ENCODE results near the gene MPHOSPH9.

DNA sequence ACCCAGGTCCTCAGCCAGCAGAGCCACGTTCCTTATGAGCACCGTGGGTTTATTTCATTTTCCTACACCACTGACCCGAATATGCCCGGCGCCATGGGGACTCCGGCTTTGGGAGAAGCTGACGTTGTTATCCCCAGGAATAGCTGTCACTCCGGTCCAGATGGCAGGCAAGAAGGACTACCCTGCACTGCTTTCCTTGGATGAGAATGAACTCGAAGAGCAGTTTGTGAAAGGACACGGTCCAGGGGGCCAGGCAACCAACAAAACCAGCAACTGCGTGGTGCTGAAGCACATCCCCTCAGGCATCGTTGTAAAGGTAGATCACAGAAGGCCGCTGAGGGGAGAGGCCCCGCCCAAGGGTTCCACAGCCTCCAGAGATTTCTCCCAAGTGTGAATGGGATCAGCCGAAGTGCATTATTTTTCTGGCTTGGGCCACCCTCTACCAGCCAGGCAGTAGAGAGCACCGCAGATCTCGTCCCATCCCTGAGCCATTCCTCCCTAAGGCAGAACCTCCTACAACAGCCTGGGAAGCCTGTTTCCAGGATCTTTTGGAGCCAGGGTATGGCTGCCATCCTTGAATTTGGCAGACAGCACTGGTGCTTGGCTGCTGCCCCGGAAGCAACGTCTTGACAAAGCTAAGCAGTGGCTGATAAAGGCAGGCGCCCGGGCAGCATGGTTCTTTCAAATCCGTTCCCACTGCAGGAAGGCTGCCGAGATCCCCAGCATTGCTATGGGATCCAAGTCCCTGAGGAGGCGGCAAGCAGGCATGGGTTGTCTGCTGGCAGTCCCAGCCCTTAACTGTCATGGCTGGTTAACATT, 20.9 kb upstream of the MPHOSPH9 start:
- TF ChIP-seq, protein P1, sequence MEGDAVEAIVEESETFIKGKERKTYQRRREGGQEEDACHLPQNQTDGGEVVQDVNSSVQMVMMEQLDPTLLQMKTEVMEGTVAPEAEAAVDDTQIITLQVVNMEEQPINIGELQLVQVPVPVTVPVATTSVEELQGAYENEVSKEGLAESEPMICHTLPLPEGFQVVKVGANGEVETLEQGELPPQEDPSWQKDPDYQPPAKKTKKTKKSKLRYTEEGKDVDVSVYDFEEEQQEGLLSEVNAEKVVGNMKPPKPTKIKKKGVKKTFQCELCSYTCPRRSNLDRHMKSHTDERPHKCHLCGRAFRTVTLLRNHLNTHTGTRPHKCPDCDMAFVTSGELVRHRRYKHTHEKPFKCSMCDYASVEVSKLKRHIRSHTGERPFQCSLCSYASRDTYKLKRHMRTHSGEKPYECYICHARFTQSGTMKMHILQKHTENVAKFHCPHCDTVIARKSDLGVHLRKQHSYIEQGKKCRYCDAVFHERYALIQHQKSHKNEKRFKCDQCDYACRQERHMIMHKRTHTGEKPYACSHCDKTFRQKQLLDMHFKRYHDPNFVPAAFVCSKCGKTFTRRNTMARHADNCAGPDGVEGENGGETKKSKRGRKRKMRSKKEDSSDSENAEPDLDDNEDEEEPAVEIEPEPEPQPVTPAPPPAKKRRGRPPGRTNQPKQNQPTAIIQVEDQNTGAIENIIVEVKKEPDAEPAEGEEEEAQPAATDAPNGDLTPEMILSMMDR (IDR thresholded peaks at IDR 0.05): no peak
- TF ChIP-seq POLR2A (IDR thresholded peaks at IDR 0.05): no peak

Measured in lower leg skin (tissue), 3 donors.